SIG-M5 (cell line): ENCODE measurements around the gene SNX25.
"Not testable (repeated sequence)": the region's sequence is repeated elsewhere in the genome, so short reads cannot be mapped to it uniquely, and the experiment has no call there.

Source experiments
- DNase-seq: peaks from one replicate; lab custom pipeline; 2025; lab: John Stamatoyannopoulos, UW

Gene SNX25

GRCh38 chr4:185235119-185235842, 25.9 kb downstream of the SNX25 start:
- DNase-seq = no peak

DNA sequence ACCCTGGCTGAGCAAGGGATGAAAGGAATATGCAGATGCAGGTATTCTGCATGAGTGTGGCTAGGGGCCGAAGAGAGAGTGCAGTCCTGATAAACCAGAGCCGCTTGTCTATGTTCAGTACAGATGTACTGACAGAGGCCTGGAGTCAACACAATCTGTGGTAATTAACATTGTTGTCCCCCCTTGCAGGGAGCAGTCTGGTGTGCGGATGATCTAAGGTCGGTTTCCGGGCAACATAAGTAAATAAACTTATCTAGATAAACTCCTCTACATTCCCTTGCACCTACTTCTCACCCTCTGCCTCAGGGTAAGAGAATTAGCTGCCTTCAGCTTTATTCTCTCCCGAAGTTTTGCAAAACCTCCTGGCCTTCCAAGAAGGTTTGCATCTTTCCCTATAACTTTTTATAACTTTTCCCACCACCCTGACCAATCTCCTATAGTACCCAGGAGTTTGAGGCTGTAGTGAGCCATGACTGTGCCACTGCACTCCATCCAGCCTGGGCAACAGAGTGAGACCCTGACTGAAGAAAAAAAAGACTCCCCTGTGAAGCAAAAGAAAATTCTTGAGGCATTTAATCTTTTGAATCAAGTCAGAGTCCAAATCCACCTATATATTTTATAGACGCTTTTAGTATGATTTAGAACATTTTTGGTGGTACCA, 26.6 kb downstream of the SNX25 start:
- no peak for DNase-seq

DNA sequence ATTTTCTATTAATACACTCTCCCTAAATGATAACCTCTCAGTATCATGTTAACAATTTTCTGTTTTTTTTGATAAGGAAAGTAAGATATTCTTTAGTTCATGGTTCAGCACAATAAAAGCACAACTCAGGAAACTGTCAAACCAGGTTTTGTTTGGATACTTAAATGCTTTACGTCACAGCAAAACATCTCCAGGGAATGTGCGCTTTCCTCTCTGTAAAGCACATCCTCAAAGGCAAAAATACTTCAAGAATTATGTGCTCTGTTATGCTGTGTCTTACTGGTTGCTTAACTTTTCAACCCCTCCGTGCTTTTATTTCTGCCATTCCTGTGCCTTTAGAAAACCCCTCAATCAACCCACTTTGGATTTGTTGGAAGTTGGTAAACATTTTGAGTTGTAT, 27.8 kb downstream of the SNX25 start:
- no peak for DNase-seq

DNA sequence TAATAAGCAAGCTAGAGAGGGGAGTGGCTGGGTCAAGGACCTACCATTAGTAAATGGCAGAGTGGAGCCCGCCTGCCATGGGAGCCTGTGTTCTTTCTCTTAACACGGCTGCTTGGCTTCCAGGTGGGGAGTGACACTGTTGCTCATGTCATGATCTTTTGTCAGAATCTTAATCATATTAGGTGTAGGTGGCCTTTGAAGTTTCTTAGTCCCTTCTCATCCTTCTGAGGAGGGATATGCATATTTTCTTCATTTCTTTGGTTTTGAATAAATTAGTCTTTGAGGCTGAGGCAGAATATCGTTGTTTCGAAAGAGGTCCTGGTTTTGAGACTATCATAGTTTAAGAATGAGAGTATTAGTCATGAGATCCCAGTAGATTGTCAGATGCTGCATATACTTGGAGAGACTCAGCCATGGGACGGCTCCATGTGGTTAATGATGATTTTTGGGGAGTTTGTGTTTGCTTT, 28.9 kb downstream of the SNX25 start:
- no peak for DNase-seq

DNA sequence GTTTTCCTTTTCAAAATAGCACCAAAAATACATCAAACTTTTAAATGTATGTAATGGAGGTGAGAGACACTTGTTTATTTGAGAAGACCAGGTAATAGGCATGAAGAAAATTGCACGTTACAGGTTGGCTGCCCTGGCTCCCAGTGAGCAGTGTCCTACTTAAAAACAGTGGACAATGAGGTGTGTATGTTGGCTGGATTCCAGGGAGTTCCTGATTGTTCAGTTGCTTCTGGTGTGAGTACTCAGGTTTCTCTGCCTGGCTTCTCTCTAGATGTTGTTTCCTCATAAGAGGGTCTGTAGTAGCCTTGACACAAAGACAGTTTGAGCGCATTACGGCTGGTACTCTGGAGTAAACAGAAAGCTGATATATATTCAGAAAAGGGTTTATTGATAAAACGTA, 29.4 kb downstream of the SNX25 start:
- DNase-seq = no peak

GRCh38 chr4:185240486-185240885, 31.1 kb downstream of the SNX25 start:
- DNase-seq = not testable (repeated sequence)

- no peak for DNase-seq
Observed at GRCh38 chr4:185242749-185243533, 33.5 kb downstream of the SNX25 start.

- no peak for DNase-seq
Observed at GRCh38 chr4:185243879-185244278, 34.5 kb downstream of the SNX25 start.

- DNase-seq = no peak
Observed at GRCh38 chr4:185244763-185245162, 35.4 kb downstream of the SNX25 start.

DNA sequence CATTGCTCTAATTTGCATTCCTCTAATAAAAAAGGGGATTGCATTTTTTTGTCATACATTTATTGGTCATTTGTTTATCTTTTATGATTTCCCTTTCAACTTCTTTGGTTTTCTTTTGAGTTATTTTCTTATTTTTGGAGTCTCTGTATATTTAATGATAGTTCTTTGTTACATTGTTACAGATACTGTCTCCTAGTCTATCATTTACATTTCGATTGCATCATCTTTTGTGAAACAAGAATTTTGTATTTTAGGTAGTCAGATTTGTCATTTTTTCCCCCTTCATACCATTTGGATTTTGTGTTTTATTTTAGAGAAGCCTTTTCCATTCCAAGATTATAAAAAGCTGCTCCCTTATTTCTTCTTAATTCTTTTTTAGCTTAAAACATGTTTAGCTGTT, 37.1 kb downstream of the SNX25 start:
- no peak for DNase-seq

- no peak for DNase-seq
Observed at GRCh38 chr4:185247151-185247550, 37.8 kb downstream of the SNX25 start.

DNA sequence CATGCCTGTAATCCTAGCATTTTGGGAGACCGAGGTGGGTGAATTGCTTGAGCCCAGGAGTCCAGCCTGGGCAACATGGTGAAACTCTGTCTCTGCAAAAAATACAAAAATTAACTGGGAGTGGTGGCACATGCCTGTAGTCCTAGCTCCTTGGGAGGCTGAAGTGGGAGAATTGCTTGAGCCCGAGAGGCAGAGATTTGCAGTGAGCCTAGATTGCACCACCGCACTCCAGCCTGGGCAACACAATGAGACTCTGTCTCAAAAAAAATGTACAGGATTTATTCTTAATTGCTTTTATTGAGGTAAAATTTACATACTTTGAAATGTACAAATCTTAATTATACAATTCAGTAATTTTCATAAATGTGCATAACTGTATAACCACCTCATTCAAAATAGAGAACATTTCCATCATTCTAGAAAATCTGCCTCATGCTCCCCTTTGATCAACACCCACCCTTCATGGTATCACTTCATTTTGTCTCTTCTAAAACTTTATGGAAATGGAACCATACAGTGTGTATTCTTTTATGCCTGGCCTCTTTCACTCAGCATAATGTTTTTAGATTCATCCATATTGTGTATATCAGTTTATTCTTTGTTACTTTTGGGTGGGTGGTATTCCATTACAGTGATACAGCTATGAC, 39.1 kb downstream of the SNX25 start:
- no peak for DNase-seq

DNA sequence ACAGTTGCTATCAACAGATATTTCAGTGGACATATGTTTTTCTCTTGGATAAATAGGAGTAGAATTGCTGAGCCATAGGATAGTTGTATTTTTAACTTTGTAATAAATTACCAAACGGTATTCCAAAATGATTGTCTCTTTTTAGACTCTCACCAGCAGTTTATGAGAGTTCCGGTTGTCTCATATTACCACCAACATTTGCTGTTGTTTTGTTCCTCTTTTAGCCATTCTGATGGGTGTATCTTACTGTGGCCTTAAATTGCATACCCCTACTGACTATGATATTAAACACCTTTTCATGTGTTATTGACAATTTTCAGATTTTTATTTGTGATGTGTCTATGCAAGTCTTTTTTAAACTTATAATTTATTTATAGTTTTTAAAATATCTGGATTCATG, 39.7 kb downstream of the SNX25 start:
- no peak for DNase-seq

GRCh38 chr4:185254434-185254833, 45.0 kb downstream of the SNX25 start:
- DNase-seq = no peak

DNA sequence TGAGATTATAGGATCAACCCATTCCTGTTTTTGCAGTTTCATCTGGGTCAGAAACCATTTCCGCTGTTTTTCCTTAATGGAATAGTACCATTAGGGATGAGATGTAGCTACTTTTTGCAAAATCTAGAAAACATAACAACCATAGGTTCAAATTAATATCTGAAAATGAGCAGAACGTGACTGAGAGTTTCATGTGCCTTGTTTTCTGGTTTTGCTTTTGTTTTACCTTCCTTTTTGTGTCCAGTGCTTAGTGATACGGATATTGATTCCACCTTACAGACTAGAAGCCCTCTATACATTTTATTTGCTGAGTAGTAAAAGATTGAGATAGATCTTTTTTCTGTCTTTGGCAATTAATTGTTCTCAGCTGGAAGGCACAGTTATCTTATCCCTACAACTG, 46.5 kb downstream of the SNX25 start:
- DNase-seq = no peak

GRCh38 chr4:185256446-185256845, 47.0 kb downstream of the SNX25 start:
- no peak for DNase-seq

DNA sequence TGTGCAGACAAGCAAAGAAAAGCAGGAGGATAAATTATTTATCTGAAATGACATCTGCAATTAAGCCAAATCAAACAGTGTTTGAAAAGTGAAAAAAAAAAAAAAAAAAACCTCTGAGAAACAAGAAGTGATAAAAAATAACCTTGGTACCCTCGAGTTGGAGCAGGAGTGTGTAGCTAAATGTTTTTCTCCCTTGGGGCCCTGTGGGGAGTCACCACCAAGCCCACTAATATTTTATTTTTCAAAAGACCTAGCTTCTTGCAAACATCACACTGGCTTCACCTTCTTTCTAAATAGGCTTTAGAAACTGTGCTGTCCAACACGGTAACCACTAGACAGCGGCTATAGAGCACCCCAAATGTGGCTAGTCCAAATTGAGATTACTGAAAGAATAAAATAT, 47.7 kb downstream of the SNX25 start:
- no peak for DNase-seq

DNA sequence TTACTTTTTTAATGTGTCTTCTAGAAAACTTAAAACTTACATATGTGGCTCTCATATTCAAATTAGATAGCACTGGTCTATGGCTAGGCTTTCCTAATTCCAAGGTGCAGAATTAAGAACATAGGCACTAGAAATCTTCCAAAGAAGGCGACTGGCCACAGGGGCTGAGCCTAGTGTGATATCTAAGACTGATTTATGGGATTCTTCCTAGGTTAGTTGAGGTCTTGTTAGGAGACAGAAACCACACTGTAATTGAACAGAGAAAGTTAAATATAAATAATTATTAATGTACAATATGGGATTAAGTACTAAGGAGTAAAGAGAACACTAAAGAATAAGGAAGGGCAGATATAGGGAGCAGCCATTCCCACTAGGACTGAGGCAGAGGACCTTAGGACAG, 48.3 kb downstream of the SNX25 start:
- DNase-seq = no peak

- not testable (repeated sequence) for DNase-seq
Observed at GRCh38 chr4:185258741-185259140, 49.3 kb downstream of the SNX25 start.

DNA sequence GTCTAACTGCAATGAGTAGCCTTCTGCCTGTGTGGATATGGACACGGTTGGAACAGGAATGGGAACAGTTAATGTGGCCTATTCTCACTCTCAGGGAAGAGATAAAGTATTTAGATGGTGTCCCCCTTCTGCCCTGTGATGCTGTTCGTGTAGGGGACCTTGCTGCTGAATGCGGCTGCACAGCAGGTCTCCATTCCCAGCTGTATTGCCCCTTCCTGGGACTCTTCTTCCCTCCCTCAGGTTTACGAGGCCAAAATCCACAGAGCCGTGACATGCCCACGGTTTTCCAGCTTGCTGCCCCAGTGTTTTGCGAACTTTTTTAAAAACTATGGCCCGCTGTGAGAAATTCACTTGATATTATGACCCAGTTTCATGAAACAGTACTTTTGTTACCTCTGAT, 50.3 kb downstream of the SNX25 start:
- no peak for DNase-seq

- no peak for DNase-seq
Observed at GRCh38 chr4:185261946-185262345, 52.5 kb downstream of the SNX25 start.

DNA sequence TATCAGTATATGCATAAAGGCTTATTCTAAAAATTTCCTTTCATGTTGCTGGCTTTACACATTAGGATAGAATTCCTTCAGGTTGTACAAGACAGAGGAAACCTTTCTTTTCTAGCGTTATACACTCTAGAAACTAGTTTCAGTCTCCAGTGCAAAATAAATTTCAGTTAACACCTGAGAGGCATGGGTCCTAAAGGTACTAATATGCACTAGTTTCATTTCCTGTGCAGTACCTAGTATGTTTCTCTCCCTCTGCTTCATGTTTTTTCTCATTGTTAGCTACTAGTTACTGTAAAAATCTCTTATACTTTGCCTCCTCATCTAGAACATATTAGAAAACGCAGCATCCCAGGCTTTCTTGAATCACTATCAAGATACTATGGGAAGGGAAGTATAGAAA, 54.0 kb downstream of the SNX25 start:
- DNase-seq = no peak
